HPDE6-E6E7 (cell line): ENCODE data around the gene ZNF768.
"Not testable (repeated sequence)": the region's sequence is repeated elsewhere in the genome, so short reads cannot be mapped to it uniquely, and the experiment has no call there.

Experiments used
- DNase-seq: peaks from one replicate; pipeline ENCODE4 v3.0.0; 2011; ENCODE audit warnings: missing footprints; ENCODE audit errors: extremely low spot score

The ZNF768 gene

GRCh38 chr16:30555315-30556124 lies 29.2 kb upstream of the ZNF768 start:
- no peak for DNase-seq

GRCh38 chr16:30554557-30555314 lies 28.4 kb upstream of the ZNF768 start:
- no peak for DNase-seq

DNA sequence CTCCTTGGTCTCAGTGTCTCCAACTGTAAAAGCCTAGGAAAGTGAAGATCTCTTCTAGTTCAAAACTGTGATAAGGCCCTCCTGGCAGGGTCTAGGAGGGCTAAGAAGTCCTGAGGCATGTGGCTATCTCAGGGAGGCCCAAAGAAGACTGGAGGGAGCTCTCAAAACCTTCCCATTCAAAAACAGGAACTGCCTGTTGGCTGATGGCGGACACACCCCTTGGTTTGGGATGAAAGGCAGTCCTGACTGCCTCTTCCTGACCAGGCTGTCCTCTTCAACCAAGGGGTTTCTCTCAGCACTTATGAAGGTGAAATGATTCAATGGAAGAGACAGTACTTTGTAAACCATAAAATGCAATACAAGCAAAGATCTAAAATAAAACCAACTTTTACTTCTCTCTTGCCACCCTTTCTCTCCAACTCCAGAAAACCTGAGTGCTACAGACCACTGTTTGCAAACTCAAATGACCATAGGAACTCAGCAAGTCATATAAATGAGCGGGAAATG lies 27.1 kb upstream of the ZNF768 start:
- DNase-seq, result no peak

DNA sequence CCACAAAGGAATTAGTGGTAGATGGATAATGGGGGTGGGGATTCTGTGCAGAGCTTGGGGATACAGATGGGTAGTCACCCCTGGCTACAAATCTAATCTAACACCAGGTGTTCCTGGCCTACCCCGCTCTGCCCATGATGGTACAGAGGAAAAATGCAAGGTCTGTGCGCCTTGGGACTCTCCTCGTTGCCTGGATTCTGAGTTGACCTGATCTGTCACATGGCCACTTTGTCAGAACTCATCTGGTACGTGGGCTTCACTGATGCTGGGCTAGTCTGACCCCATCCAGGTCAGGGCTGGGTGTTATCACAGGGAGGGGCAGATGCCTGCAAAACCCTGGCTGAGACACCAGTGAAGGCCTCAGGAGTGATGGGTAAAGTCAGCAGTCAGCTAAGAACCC lies 26.6 kb upstream of the ZNF768 start:
- DNase-seq, result no peak

DNA sequence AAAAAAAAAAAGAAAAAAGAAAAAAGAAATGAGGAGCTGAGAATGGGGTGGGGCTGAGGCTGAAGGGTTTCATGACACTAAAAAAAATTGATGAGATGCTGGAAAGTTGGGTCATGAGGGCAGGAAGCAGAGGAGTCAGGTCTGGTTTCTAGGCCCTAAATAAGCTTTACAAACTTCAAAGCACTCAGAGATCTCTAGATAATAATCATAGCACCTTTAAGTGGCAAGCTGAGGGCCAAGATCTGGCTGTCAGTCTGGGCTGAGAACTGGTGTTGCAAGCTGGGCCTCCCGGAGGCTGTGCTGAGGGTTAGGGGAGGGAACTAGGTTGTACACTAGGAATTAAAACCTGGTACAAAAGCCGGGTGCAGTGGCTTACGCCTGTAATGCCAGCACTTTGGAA lies 25.4 kb upstream of the ZNF768 start:
- DNase-seq, result no peak

DNA sequence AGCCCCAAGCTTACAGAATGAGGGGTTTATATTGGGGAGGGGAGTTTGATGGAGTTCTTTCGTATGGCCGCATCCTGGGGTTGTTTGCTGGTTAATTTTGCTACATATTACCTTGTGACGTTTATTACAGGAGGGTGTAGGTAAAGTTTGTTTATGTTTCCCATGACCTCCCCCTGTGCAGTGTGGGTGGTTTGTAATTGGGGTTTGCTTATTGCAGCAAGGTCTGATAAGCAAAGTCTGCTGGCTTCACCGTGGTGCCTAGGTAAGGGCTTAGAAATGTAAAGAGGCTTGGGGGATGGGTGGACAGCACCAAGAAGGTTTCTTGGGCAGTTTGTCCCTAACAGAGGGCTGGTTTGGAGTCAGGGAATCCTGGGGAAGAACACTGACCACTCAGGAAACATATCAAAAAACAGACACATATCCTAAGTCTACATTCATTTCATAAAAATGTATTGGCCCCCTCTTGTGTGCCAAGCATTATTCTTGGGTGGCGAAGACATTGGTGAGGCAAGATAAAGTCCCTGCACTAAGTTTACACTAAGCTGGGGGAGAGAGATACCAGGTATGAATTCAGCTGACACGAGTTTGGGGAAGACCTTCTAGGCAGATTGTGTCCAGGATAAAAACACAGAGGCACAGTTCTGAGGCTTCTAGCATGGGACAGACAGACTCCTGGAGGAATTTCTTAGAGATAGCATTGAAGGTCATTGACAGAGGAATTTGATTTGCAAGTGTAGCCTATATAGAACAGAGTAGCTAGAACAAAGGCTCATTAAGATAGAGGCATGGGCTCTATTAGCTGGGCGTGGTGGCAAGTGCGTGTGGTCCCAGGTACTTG lies 22.3 kb upstream of the ZNF768 start:
- no peak for DNase-seq

DNA sequence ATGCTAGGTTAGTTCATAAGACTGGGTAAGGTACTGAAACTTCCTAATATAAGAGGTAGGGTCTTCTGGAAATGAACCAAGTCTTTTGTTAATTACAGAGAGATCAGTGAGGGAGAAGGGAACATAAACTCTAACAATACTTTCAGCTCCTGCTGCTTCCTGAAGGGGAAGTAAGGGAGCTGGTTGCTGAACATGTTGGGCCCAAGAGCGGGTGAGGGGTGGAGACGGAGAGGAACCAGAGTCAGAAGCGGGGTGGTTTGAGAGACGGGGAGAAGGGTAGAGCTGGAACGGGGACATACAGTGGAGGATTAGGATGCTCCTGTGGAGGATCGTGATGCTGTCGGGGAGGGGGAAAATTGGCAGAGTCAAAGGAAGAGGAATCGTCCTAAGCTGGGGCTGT lies 19.7 kb upstream of the ZNF768 start:
- DNase-seq, result no peak

GRCh38 chr16:30543067-30543466 lies 16.7 kb upstream of the ZNF768 start:
- no peak for DNase-seq

GRCh38 chr16:30541502-30542329 lies 15.3 kb upstream of the ZNF768 start:
- DNase-seq, result no peak

GRCh38 chr16:30540916-30541464 lies 14.6 kb upstream of the ZNF768 start:
- not testable (repeated sequence) for DNase-seq

DNA sequence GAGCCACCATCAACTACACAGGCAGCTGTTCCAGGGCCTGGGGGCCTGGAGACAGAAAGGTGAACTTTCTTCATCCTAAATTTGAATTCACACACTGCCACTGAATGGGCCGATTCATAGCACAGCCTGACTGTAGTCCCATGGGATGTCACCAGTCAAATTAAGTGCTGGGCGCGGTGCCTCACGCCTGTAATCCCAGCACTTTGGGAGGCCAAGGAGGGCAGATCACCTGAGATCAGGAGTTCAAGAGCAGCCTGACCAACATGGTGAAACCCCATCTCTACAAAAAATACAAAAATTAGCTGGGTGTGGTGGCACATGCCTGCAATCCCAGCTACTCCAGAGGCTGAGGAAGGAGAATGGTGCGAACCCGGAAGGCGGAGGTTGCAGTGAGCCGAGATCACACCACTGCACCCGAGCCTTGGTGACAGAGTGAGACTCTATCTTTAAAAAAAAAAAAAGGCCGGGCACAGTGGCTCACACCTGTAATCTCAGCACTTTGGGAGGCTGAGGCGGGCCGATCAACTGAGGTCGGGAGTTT lies 13.7 kb upstream of the ZNF768 start:
- not testable (repeated sequence) for DNase-seq

GRCh38 chr16:30539000-30539964 lies 12.9 kb upstream of the ZNF768 start:
- no peak for DNase-seq

DNA sequence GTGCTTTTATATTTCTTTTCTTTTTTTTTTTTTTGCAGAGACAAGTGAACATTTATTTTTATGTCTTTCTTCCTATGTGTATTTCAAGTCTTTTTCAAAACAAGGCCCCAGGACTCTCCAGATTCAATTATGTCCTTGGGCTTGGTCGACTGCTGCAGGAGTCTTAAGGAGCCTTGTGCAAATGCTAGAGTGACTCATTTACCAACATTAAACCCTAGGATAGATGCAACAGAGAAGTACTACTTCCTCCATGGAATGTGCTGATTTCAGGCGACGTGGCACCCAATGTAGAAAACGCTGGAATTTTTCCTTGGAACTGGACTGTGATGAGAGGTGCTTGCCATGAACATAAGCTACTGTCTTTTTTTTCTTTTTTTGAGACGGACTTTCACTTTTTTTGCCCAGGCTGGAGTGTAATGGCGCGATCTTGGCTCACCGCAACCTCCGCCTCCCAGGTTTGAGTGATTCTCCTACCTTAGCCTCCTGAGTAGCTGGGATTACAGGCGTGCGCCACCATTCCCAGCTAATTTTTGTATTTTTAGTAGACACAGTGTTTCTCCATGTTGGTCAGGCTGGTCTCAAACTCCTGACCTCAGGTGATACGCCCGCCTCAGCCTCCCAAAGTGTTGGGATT lies 10.1 kb upstream of the ZNF768 start:
- DNase-seq, result not testable (repeated sequence)

GRCh38 chr16:30535777-30536190 lies 9.4 kb upstream of the ZNF768 start:
- peak; percentile 87 for DNase-seq

DNA sequence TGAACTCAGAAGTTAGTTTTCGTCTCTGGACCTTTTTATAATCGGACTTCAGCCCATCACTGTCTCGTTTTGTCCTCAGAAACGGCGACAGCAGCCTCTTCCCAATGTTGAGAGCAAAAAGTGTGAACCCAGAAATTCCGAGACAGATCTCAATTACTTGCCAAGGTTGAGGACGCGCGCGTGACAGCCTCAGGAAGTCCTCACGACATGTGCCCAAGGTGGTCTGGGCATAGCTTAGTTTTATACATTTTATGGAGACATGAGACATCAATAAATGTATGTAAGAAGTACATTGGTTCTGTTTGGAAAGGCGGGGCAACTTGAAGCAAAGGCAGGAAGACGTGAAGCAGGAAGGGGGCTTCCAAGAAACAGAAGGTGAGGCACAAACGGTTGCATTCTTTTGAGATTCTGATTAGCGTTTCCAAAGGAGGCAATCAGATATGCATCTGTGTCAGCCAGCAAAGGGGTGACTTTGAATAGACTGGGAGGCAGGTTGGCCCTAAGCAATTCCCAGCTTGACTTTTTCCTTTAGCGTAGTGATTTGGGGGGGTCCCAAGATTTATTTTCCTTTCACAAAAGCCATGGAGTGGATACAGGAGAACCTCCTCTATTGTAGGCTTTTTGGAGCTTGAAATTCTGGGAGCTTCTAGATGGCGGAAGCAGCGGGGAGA lies 8.9 kb upstream of the ZNF768 start:
- DNase-seq, result no peak

DNA sequence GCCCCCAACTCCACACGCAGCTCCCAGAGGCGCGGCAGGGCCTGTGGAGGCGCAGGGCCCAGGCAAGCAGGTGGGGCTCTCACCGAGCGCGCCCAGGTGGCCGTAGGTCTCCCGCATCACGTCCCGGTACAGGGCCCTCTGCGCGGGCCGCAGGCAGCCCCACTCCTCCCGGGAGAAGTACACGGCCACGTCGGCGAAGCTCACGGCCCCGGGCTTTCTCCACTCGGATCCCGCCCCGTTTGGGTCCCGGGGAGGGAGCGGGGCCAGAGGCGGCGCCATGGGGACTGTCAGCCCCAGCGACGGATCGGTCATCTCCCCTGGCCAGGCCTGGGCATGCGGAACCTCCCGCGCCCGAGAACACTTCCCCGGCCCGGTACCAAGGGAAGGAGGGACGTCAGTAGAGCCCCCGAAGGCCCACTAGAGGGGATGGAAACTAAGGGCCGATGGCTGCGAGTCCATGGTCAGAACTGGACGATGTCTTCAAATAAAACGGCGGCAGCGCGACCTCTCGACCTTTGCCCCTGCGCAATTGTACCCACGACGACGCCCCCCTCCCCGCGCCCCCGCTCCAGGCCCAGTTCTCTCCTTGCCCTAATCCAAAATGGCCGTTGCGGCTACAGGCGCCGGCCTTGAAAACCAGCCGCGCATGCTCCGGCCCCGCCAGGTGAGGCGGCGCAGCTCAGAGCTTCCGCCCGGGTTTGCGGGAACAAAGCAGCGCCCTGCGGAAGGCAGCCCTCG lies 8.2 kb upstream of the ZNF768 start, which contains the start of gene ZNF747:
Gene ZNF747 (minus strand): TSS at position 491 of the 738 bp plus-strand sequence. CDS start 179 bp downstream, at position 312.
- DNase-seq, result peak; percentile 78

DNA sequence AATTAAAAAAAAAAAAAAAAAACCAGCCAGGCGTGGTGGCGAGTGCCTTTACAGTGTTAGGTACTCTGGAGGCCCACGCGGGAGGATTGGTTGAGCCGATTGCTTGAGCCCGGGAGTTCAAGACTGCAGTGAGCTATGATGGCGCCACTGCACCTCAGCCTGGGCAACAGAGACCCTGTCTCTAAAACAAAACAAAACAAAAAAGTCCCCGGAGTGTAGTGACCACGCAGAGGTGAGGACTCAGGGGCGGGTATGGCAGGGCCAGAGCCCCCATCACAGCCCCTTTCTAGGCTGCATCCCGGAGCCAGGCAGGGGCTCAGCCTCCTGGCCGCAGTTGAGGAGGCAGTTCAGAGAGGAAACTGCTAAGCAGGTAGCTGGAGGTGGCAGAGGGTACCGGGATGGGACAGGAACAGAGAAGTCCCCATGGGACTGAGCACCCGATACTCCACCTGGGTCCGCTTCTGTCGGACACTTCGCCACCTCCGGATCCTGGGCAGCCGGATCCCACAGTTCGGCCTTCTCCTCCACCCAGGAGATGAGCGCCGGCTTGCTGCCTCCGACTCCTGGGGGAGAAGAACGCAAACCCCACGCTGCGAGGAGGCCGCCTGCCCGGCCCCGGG lies 7.5 kb upstream of the ZNF768 start:
- no peak for DNase-seq
